Nephron progenitor cell (in vitro differentiated cells): ENCODE data around the gene CR1.
A peak's percentile ranks its signal among the peaks of the same experiment; 100 is the strongest.
"Not testable (repeated sequence)": the region's sequence is repeated elsewhere in the genome, so short reads cannot be mapped to it uniquely, and the experiment has no call there.

Source experiments
- DNase-seq: peaks from one replicate; pipeline ENCODE4 v3.0.0; 2021
- H3K27ac Mint-ChIP-seq: 2 replicates; pipeline ENCODE4 v1.8.0; 2021; ENCODE audit warnings: mild to moderate bottlenecking, moderate library complexity, mixed read lengths
- H3K27me3 Mint-ChIP-seq: 2 replicates; pipeline ENCODE4 v1.8.0; 2021; ENCODE audit warnings: mild to moderate bottlenecking, low read depth, mixed read lengths; ENCODE audit not compliant: poor library complexity
- H3K36me3 Mint-ChIP-seq: 2 replicates; pipeline ENCODE4 v1.8.0; 2021; ENCODE audit warnings: low read depth, mixed read lengths
- H3K4me1 Mint-ChIP-seq: 2 replicates; pipeline ENCODE4 v1.8.0; 2021; ENCODE audit warnings: mixed read lengths
- H3K4me3 Mint-ChIP-seq: 2 replicates; pipeline ENCODE4 v1.8.0; 2021; ENCODE audit warnings: mild to moderate bottlenecking, moderate library complexity, mixed read lengths
- H3K9me3 Mint-ChIP-seq: 2 replicates; pipeline ENCODE4 v1.8.0; 2021; ENCODE audit warnings: mild to moderate bottlenecking, moderate library complexity, mixed read lengths
- CTCF ChIP-seq: fragments of 200-600 bp; sonication (generic); IDR thresholded peaks from 2 replicates; pipeline ENCODE4 v1.5.0; 2021; ENCODE audit warnings: antibody characterized with exemption

CR1 gene

GRCh38 chr1:207536263-207536662, 40.3 kb downstream of the CR1 start:
- H3K4me3 Mint-ChIP-seq, H3K27me3 Mint-ChIP-seq, DNase-seq, H3K27ac Mint-ChIP-seq, H3K9me3 Mint-ChIP-seq, H3K4me1 Mint-ChIP-seq, H3K36me3 Mint-ChIP-seq: not testable (repeated sequence)

- DNase-seq, H3K27ac Mint-ChIP-seq, H3K36me3 Mint-ChIP-seq, H3K4me1 Mint-ChIP-seq, H3K4me3 Mint-ChIP-seq, H3K27me3 Mint-ChIP-seq, H3K9me3 Mint-ChIP-seq: not testable (repeated sequence)
Observed at GRCh38 chr1:207546677-207547357, 50.9 kb downstream of the CR1 start.

GRCh38 chr1:207554823-207555222, 58.9 kb downstream of the CR1 start:
- not testable (repeated sequence) for DNase-seq, H3K4me1 Mint-ChIP-seq, H3K27me3 Mint-ChIP-seq, H3K4me3 Mint-ChIP-seq, H3K36me3 Mint-ChIP-seq, H3K9me3 Mint-ChIP-seq, H3K27ac Mint-ChIP-seq

DNA sequence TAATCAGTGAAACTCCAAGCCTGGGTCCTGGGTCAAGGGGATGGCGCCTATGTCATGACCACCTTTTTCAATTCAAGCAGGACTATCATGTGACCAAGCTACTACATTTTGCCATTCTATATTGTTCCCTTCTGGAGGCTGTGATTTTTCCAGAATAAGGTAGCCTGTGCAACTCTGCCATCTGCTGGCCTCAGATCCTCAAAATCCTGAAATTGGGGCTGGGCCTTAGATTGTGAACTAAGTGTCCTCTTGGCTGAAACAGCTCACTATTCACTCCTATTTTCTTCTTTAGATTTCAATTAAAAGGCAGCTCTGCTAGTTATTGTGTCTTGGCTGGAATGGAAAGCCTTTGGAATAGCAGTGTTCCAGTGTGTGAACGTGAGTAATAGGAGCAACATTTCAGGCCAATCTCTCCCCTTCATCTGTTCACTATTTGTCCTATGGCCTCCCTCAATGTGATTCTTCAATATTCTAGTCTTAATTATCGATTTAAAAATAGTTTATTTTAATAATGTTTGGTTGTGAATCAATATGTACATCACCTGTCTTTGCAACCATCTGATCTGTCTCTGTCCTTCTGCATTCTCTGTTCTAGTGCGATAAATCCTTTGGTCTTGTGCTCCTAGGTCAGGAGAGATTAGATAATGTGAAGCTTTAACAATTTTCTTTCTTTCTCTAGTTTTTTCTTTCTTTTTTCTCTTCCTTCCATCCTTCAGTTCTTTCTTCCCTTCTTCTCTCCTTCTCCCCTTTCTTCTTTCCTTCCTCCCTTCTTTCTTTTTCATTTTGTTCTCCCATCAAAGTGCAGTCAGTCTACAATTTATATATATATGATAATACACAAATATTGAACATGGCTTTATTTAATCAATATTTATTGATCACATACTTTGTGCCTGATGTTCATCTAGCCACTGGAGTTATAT, 69.8 kb downstream of the CR1 start:
- Mint-ChIP-seq H3K9me3 (no peaks in the 10 kb centered on the region), H3K4me3 (no peak overlapping the region), H3K27ac (no peak overlapping the region), H3K27me3 (peaks cover 9% of the 10 kb centered on the region), H3K36me3 (no peaks in the 10 kb centered on the region), H3K4me1 (peaks cover 5% of the 10 kb centered on the region)
- peak; percentile 23 for DNase-seq
- TF ChIP-seq CTCF = peak; percentile 31

- not testable (repeated sequence) for DNase-seq, H3K9me3 Mint-ChIP-seq, H3K36me3 Mint-ChIP-seq, H3K27ac Mint-ChIP-seq, H3K27me3 Mint-ChIP-seq, H3K4me3 Mint-ChIP-seq, H3K4me1 Mint-ChIP-seq
Observed at GRCh38 chr1:207571926-207572325, 76.0 kb downstream of the CR1 start.

GRCh38 chr1:207573074-207573473, 77.1 kb downstream of the CR1 start:
- H3K36me3 Mint-ChIP-seq, H3K27ac Mint-ChIP-seq, H3K4me1 Mint-ChIP-seq, DNase-seq, H3K27me3 Mint-ChIP-seq, H3K4me3 Mint-ChIP-seq, H3K9me3 Mint-ChIP-seq: not testable (repeated sequence)

- H3K36me3 Mint-ChIP-seq, H3K27me3 Mint-ChIP-seq, H3K9me3 Mint-ChIP-seq, H3K27ac Mint-ChIP-seq, H3K4me1 Mint-ChIP-seq, H3K4me3 Mint-ChIP-seq, DNase-seq: not testable (repeated sequence)
Observed at GRCh38 chr1:207575381-207575780, 79.4 kb downstream of the CR1 start.

- Mint-ChIP-seq H3K4me3 (no peak overlapping the region), H3K27ac (no peak overlapping the region), H3K4me1 (no peaks in the 10 kb centered on the region), H3K36me3 (no peaks in the 10 kb centered on the region), H3K27me3 (no peaks in the 10 kb centered on the region), H3K9me3 (no peaks in the 10 kb centered on the region)
- no peak for DNase-seq
- TF ChIP-seq CTCF = no peak
Observed at GRCh38 chr1:207578796-207579435, 83.0 kb downstream of the CR1 start.
